ENCODE measurements around the gene DOK6. TPM values are rescaled to one million over a fixed set of nuclear protein-coding genes. Genes with fewer than 3 reads are reported as not detected.

Gene DOK6
- total and polyA plus RNA-seq, 2 donors (not counting 3 experiments of a cell fraction or from before 2014, with no cell fraction given) = under 0.01 TPM; not detected in 1

DNA sequence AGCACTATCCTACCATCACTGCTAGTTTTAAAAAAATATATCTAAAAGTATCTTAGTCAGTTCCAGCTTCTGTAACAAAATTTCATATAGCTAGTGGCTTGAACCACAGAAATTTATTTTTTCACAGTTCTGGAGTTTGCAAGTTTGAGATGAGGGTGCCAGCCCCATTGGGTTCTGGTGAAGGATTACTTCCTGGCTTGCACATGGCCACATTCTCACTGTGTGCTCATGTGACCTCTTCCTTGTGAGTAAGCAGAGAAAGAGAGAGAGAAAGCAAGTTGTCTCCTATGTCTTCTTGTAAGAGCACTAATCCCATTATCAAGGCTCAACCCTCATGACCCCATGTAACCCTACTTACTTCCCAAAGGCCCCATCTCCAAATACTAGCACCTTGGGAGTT lies 158.9 kb downstream of the DOK6 start:
- H3K27ac ChIP-seq (ENCODE audit: insufficient read depth, low read depth, low read length) = no peak overlapping the region
- H3K4me2 ChIP-seq (ENCODE audit: insufficient read depth, low read length) = no peak overlapping the region
- H2AFZ ChIP-seq (ENCODE audit: low read depth, low read length) = no peak overlapping the region
- TF ChIP-seq FOS (IDR thresholded peaks at IDR 0.05; ENCODE audit: borderline replicate concordance, insufficient read depth, low read length) = no peak
- no peak for TF ChIP-seq GATA2 (IDR thresholded peaks at IDR 0.05; ENCODE audit: insufficient read depth, insufficient read length, low read depth, low read length)
- TF ChIP-seq, protein P1, sequence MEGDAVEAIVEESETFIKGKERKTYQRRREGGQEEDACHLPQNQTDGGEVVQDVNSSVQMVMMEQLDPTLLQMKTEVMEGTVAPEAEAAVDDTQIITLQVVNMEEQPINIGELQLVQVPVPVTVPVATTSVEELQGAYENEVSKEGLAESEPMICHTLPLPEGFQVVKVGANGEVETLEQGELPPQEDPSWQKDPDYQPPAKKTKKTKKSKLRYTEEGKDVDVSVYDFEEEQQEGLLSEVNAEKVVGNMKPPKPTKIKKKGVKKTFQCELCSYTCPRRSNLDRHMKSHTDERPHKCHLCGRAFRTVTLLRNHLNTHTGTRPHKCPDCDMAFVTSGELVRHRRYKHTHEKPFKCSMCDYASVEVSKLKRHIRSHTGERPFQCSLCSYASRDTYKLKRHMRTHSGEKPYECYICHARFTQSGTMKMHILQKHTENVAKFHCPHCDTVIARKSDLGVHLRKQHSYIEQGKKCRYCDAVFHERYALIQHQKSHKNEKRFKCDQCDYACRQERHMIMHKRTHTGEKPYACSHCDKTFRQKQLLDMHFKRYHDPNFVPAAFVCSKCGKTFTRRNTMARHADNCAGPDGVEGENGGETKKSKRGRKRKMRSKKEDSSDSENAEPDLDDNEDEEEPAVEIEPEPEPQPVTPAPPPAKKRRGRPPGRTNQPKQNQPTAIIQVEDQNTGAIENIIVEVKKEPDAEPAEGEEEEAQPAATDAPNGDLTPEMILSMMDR (IDR thresholded peaks at IDR 0.05; ENCODE audit: extremely low read depth in 1 of 2, insufficient read depth in 1 of 2, low read depth in 1 of 2, low read length in 2 of 2) = no peak
- TF ChIP-seq POLR2A (IDR thresholded peaks at IDR 0.05; ENCODE audit: low read depth, low read length) = no peak
- no peak for TF ChIP-seq JUN (IDR thresholded peaks at IDR 0.05; ENCODE audit: borderline replicate concordance, insufficient read depth, insufficient read length, low read depth)
- no peak for TF ChIP-seq POLR2AphosphoS5 (IDR thresholded peaks at IDR 0.05; ENCODE audit: insufficient read depth, low read depth, low read length)
- TF ChIP-seq, protein P2, sequence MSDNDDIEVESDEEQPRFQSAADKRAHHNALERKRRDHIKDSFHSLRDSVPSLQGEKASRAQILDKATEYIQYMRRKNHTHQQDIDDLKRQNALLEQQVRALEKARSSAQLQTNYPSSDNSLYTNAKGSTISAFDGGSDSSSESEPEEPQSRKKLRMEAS (IDR thresholded peaks at IDR 0.05; ENCODE audit: insufficient read depth, insufficient read length) = no peak
- no peak for TF ChIP-seq EZH2 (IDR thresholded peaks at IDR 0.05; ENCODE audit: borderline replicate concordance, low read depth, low read length, severe bottlenecking)
- no peaks in the 10 kb centered on the region for H3K4me1 ChIP-seq (ENCODE audit: control insufficient read depth, extremely low read depth, insufficient read depth, low read length)
- H3K36me3 ChIP-seq (ENCODE audit: control insufficient read depth in 2 of 2, extremely low read depth in 1 of 2, insufficient read depth in 2 of 2, low read length in 2 of 2) = no peaks in the 10 kb centered on the region
- no peaks in the 10 kb centered on the region for H3K9me1 ChIP-seq (replicated peaks; ENCODE audit: control insufficient read depth, extremely low read depth, insufficient read depth, low read length)
- dilution Hi-C loops (cut with MboI; ENCODE audit: extremely low pct_ligation_motif_present, low sequenced_read_pairs) = no loop called here
- no peak overlapping the region for H3K9ac ChIP-seq (replicated peaks; ENCODE audit: extremely low read depth, insufficient read depth, low read length)
- FAIRE-seq (no peak), DNase-seq (ENCODE audit: low read depth, low spot score) (no peak)
- H4K20me1 ChIP-seq (replicated peaks; ENCODE audit: control insufficient read depth, extremely low read depth, insufficient read depth, low read length) = no peaks in the 10 kb centered on the region
- POLR2A ChIA-PET = no interaction called here
- no peaks in the 10 kb centered on the region for H3K9me3 ChIP-seq (replicated peaks; ENCODE audit: control insufficient read depth, insufficient read depth, low read length)
- CTCF ChIA-PET = no interaction called here
- H3K4me3 ChIP-seq (replicated peaks in 1 of 3; ENCODE audit: insufficient read depth in 1 of 3, low read depth in 1 of 3, low read length in 3 of 3) = no peak overlapping the region
- intact Hi-C loops (cut with micrococcal nuclease) = no loop called here
- H3K79me2 ChIP-seq (ENCODE audit: control insufficient read depth, insufficient read depth, low read length) = no peaks in the 10 kb centered on the region
- BruUV-seq (replicated peaks) = no TSS peak
- no peaks in the 10 kb centered on the region for H3K27me3 ChIP-seq (ENCODE audit: control insufficient read depth in 2 of 2, insufficient read depth in 2 of 2, low read length in 2 of 2)

All from endothelial cell of umbilical vein (primary cell).